Dermis blood vessel endothelial cell (primary cell): ENCODE results near the gene FBXL15. TPM values are rescaled to one million over a fixed set of nuclear protein-coding genes. Genes with fewer than 3 reads are reported as not detected.
A peak's percentile ranks its signal among the peaks of the same experiment; 100 is the strongest.
"Not testable (repeated sequence)": the region's sequence is repeated elsewhere in the genome, so short reads cannot be mapped to it uniquely, and the experiment has no call there.

Experiments used
- DNase-seq: peaks from one replicate; pipeline ENCODE4 v3.0.0; 2010
- total RNA-seq: library from RNA; depleted of rRNA; stranded (reverse); fragments of >200 nt; gene quantifications from 2 replicates; pipeline ENCODE4 v1.2.3, GENCODE V29; 2014

The FBXL15 gene
- total RNA-seq, 1 donor from 2014 or later: 12.6 TPM

DNA sequence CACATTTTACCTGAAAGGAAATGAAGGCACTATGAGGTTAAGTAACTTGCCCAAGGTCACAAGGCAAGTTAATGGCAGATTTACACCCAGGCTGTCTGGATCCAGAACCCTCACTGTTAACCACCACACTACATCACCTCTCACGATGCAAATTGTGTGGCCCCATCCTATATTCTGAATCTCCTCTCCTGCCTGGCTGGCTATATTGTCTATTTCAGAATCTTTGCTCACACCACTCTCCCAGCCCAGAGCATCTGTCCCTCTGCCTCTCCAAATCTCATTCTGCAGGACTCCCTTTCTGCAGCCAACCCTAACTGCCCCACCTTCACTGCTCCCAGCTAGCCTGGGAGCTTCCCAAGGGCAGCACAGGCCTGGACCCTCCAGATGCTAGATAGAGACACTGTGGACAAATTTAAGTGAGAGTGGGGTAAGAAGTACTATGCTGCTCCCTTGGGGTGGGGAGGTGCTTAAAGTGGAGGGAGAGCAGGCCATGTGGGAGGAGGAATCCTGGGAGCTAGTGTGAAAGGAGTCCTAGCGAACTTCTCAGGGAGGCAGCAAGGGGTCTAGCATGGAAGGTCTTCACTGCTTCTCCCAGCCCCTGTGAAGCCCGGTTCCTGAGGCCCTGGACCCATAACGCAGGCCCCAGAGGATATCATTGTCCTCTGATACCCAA, 11.0 kb downstream of the FBXL15 start:
- DNase-seq: no peak

DNA sequence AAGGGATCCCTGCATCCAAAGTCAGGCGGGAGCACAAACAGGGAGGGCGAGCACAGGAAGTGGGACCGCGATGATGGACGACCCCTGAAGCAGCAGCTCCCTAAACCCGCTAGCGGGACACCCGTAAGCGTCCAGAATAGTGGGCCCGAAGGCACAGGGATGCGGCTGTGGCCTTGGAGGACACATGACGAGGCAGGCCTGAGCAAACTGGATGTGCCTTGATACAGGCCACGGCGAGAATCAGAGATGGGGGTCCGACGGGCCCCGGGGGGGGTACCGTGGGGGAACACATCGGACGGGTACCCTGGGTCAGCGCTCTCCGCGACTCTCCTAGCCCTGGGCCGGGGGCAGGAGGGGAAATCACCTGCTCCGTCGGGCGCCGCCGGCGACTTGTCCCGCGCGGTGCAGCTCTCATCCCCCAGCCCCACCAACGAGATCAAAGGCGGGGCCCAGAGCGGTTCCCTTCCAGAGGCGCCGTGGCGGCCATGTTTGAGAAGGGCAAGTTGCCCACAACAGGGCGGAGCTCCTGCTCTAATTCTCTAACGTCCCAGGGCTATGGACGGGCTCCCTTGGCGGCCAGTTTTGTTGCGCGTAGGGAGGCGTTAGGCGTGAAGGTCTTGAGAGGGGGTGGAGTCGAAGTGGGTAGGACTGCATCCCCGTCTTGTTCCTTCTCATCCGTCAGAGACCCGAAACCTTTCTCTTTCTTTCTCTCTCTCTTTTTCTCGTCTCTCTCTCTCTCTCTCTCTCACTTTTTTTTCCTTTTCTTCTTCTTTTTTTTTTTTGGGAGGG, 11.7 kb downstream of the FBXL15 start, which contains the start of gene CUEDC2:
Gene CUEDC2, minus strand, starts transcription at position 413 of the 789 bp plus-strand sequence. CDS start 7,386 bp downstream, outside the sequence.
- peak; percentile 97 for DNase-seq

DNA sequence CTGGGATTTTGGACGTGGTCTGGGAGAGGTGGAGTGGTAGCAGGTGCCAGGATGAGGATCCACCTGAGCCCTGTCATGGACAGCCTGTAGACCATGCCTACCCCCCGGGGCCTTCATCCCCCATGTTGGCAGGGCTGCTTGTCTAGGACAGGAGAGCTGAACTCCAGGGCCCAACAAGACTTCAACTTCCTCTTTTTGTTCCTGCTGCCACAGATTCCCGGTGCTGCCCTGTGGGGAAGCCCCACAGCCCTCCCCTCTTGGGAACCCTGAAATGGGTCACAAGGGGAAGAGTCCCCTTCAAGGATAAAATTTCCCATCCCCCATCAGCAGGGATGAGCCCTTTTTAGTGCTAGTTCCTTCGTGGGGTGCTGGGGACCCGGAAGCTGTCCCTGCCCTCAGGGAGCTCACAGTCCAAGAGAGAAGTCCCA, 13.0 kb downstream of the FBXL15 start:
- DNase-seq: no peak

DNA sequence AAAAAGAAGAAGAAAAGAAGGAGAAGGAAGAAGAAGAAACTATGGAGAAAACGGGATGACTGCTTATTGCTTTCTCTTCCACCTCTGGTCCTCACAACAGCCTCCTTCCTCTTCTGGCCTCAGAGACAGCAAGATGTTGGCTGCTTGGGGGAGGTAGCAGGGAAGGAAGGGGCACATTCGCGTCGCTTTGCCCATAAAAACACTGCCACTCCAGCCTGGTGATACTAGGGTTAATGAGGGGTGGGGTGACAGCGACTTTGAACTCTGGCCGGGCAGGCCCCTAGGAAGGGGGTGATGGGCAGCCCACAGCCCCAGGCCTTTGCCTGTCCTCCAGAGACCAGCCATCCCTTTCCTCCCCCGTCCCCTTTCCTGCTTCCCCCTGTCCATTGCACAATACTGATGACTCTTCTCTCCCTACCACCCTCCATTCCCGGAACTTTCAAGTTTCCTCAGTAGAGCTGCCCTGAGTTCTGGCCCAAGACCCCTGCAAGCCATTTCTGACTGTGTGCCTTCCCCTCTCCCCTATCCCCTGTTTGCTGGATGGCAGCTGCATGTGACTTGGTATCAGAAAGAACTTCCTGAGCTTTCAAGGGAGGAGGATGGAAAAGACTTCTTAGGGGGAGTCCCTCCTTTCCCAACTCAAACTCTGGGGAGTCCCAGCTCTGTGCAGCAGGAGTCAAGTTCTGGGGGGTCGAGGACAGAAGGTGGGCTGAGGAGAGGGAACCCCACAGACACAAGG, 13.9 kb downstream of the FBXL15 start:
- DNase-seq: no peak

DNA sequence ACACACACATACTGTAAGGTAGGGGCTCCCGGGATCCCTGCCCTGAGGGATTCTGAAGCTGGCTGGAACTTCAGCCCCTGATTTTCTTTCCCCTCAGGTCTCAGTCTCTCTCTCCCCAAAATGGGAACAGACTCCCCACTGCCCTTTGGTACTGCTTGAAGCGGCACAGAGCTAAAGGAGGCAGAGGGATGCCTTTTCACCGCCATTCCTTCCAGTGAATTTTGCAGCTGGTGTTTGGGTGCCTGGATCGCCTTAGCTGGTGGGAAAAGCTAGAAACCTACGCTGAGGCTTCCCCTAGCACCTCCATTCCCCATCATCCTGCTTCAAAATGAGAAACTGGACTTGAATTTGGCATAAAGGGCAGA, 14.5 kb downstream of the FBXL15 start:
- no peak for DNase-seq

DNA sequence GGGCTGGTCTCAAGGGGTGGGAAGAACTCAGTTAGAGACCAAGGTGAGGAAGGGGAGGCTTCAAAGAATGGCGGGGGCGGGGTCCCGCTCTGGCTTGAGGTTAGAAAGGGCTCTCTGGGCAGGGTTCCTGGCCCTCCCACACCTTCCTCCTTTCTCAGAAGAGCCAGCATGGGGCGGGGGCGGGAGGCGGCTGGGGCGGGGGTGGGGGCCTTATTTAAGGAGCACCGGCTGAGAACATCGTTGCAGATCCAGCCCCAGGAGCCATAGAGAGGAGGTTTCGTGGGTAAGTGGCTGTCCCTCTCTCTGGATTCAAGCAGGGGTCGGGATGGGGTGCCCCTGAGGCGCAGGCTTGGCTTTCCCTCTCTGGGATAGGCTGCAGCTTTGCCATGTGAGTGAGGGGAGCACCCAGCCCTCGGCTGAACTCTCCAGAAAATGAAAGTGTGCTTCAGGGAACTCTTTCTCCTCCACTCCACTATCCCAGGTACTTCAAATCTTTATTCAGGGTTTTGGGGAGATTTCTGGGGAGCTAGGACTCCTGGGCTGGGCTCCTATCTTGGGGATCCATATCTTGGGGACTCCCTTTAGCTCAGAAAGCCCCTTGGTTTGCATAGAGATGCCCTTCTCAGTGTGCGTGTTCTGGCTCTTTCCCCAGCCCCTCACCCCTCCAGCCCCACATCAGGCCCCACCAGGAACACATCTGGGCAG, 15.0 kb downstream of the FBXL15 start:
- DNase-seq: no peak

DNA sequence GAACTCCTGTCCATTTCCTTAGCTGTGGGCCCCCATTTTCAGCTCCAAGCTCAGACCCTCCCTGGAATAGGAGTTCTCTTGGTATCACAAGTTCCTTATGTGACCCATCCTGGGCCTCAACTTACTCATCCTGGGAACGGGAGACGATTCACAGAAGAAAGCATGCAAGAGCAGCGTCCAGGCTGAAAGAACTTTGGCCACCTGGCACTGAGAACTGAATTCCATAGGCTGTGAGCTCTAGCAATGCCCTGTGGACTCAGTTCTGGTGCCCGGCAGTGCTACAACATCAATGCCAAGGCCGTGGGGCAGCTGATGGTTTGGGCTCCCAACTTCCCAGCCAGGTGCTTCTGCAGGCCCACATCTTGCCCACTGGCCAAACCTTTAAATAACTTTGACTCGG, 15.7 kb downstream of the FBXL15 start:
- DNase-seq: no peak

DNA sequence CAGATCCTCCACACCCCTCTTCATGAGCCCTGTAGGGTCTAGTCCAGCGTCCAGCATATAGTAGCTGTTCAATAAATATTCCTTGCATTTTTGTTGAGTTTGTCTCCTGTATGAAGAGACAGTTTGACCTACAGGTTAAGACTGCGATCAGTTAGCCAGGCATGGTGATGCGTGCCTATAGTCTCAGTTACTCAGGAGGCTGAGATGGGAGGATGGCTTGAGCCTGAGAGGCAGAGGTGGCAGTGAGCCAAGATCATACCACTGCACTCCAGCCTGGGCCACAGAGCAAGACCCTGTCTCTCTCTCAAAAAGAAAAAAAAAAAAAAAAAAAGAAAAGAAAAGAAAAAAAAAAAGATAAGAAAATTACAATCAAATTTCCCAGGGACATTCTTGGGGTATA, 16.9 kb downstream of the FBXL15 start:
- no peak for DNase-seq

DNA sequence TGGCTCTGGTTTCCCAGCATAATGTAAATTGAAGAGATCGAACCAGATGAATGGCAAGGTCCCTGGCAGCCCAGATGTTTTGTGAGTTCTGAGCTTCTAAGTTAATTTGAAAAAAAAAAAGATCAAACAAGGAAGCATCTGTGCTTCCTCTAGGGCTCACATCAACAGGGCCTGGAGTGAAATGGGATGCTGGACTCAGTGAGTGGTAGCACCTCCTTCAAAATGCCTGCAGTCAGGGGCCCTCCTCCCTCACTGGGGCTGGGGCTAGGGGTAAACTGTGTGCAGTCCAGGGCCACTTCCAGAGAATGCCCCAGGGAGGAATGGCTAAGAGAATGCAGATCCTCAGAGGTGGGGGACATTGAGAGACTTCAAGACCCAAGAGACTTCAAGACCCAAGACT, 17.7 kb downstream of the FBXL15 start:
- DNase-seq: no peak

DNA sequence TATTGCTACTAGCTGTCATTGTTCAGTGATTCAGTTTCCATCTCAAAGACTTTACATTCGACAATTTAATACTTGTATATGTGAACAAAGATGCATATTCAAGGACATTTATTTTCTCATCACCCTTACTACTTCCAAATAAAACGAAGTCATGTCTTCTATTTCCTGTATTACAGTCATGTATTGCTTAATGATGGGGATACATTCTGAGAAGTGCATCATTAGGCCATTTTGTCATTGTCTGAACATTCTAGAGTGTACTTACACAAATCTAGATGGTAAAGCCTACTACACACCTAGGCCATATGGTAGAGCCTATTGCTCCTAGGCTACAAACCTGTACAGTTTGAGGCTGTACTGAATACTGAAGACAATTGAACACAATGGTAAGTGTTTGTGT, 24.2 kb downstream of the FBXL15 start:
- DNase-seq: no peak

DNA sequence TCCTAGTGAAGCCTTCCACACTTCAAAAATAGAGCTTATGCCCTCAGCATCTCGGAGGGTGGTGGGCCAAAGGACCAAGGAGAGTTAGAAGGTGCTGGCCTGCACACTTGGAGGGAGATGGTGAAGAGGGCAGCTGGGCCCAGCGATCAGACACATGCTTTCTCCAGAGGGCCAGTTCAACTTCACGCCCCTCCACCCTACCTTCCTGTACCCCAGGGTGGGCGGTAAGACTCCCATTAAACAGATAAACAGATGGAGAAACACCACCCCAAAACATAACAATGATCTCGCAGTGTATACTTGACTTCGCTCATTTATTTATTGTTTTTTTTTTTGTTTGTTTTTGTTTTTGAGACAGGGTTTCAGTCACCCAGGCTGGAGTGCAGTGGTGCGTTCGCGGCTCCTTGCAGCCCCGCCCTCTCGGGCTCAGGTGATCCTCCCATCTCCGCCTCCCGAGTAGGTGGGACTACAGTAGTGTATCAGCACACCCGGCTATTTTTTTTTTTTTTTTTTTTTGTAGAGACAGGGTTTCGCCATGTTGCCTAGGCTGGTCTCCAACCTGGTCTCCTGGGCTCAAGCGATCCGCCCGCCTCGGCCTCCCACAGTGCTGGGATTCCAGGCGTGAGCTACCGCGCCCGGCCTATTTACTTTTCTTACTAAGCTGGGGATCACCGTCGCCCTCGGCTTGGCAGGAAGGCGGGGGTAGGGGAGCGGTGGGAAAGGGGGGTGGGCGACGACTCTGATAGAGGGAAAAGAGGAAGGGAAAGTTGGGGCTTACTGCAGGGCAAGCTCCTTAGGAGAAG, 28.9 kb downstream of the FBXL15 start:
- peak; percentile 57 for DNase-seq

DNA sequence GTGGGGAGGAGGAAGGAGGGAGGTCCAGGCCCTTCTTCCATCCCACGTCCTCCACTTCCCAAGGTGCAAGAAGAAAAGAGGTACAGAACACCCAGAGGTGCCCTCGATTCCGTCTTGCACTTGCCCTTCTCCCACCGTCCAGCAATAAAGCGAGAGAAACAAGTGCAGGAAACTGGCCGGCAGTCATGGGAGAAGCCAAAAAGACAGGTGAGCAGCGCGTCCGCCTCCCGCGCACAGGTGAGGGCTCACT, 29.4 kb downstream of the FBXL15 start:
- no peak for DNase-seq

DNA sequence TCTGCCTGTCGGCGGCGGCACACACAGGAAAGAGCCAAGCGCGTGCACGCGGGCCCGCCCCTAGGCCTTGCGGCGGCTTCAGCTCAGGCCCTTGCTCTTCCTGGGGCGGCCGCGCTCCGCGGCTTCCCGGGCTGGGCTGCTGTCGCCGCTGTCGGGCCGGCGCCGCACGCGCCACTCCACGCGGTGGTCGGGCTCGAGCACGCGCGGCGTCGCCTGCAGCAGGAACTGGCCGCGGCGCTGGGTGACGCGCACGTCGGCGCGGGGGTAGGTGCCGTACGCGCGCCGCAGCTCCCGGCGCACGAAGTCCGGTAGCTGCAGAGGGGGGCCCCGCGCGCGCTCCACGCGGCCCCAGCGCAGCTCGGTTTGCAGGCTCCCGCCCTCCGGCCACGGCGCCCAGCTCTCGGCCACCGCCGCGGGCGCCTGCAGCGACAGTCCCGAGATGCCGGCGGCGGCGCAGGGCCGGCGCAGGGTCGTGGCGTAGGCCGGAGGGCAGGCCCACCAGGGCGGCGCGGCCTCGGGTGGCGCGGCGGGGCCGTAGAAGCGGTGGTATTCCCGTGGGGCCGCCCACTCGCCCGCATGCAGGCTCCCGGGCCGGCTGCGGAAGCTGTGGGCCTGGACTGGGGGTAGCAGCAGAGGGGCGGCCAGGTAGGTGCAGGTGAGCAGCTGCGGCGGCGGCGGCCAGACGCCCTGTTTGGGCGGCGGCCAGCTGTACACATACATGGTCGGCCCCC, 29.9 kb downstream of the FBXL15 start:
- peak; percentile 84 for DNase-seq

DNA sequence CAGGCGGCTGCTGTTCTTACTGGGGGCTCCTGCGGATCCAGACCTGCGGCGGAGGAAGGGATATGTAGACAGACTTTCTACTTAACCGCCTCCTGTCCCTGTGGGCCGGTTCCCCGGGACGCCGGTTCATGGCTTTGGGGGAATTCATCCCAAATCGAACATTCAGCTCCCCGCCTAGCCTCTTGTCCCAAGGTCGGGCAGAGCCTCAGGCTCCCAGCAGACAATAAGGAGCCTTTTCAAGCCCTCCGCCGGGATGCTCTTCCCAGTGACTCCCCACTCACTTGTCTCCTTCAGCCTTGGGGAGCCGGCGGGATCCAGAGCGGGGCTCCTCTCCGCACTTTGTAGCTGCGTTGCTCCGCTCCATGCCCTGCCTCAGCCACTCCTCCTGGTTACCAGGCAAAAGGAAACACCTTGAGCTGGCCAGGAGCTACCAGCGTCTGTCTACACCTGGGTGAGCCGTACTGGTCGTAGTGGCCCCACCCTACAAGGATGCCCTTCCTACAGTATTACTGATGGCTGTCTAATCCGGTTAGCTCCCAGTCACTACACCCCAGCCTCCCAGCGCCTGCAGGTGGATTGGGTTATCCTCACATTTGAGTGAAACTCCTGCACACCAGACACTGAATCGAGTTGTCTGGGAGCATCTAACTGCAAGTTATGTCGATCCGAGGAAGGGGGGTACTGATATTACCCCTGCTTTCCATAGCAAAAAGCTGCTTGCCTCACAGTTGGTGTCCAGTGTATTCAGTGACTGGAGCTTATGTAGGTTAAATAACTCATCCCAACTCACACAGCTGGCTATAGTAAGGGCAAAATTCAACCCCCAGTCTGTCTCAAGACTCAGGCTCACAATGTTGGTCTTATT, 30.7 kb downstream of the FBXL15 start, which contains the start of gene C10orf95:
Gene C10orf95, minus strand, starts transcription at position 439 of the 865 bp plus-strand sequence. CDS start 450 bp downstream, outside the sequence.
- no peak for DNase-seq

DNA sequence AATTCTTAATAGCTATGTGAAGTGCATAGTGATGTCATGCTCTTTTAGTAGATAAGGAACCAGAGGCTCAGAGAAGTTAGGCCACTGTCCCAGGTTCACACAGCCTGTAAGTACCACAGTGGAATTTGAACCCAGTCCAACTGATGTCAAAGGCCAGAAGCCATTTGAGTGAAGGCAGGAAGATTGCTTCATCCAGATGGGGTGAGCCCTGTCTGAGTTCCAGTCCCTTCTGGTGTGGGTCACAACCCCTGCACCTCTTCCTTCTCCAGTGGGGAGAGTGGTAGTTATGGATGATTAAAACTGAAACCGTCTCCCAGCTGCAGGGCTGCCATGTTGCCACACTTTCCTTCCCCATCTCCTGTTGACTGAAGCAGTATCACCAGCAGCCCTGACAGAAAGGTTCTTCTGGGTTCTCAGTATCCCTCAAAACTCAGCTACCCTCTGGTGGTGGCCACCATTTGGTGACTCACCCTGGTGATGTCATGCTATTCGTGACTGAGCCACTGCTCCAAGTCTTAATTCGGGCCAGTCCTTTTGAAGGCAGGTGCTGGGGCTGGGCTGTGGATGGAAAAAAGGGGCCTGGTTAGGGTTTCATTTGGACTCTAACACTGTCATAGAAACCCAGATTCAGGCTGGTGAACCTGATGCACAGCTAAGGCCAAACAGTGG, 32.2 kb downstream of the FBXL15 start:
- peak; percentile 49 for DNase-seq

DNA sequence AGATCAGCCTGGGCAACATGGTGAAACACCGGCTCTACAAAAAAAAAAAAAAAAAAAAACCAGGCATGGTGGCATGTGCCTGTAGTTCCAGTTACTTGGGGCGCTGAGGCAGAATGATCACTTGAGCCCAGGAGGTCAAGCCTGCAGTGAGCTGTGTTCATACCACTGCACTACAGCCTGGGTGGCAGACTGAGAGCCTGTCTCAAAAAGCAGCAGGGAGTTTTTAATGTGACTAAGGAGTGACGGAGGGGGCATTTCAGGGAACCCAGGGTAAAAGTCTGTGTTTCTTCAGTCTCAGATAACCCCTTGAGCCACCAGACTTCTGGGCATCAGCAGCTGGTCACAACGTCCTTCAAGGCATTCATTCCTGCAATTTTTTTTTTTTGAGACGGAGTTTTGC, 32.9 kb downstream of the FBXL15 start:
- no peak for DNase-seq

DNA sequence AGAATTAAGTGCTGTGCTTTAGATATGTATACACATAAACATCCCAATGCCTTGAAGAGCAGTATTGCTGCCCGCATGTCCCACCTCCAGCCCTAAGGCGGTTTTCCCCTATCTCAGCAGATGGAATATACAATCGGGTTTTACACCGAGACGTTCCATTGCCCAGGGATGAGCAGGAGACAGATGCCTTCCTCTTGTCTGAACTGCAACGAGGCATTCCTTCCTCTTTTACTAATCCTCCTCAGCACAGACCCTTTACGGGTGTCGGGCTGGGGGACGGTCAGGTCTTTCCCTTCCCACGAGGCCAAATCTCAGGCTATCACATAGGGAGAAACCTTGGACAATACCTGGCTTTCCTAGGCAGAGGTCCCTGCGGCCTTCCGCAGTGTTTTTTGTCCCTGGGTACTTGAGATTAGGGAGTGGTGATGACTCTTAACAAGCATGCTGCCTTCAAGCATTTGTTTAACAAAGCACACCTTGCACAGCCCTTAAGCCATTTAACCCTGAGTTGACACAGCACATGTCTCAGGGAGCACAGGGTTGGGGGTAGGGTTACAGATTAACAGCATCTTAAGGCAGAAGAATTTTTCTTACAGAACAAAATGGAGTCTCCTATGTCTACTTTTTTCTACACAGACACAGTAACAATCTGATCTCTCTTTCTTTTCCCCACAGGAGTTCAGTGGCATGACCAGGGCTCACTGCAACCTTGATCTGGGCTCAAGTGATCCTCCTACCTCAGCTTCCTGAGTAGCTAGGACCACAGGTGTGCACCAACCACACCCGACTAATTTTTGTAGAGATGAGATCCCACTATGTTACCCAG, 34.2 kb downstream of the FBXL15 start:
- not testable (repeated sequence) for DNase-seq

DNA sequence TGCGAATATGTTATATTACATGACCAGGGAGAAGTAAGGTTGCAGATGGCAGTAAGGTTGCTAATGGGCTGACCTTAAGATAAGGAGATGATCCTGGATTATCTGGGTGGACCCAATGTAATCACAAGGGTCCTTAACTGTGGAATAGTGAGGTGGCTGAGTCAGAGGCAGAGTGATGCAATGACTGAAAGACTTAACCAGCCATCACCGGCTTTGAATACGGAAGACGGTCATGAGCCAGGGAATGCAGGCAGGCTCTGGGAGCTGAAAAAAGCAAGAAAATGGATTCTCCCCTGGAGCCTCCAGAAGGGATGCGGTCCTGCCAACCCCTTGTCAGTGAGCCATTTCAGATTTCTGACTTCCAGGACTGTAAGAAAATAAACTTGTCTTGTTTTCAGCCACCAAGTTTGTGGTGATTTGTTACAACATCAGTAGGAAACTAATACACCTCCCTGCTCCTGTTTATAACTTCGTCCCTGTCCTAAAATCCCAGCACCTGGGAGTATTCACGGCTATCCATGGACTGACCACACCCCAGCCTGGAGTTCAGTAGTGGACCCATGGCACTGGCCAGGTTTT, 35.3 kb downstream of the FBXL15 start:
- DNase-seq: no peak
